CD4-positive, alpha-beta T cell treated with Interferon gamma for 1 hour (primary cell): ENCODE data around the gene NR4A3.

Experiments used
- DNase-seq: peaks from one replicate; pipeline ENCODE4 v3.0.0-alpha.2; 2020

The NR4A3 gene

GRCh38 chr9:99885747-99886146 lies 64.1 kb downstream of the NR4A3 start:
- DNase-seq: no peak

GRCh38 chr9:99889120-99889519 lies 67.4 kb downstream of the NR4A3 start:
- DNase-seq: no peak

- DNase-seq: no peak
Measured at GRCh38 chr9:99894826-99895225, 73.1 kb downstream of the NR4A3 start.

- no peak for DNase-seq
Measured at GRCh38 chr9:99895510-99895909, 73.8 kb downstream of the NR4A3 start.

- no peak for DNase-seq
Measured at GRCh38 chr9:99896119-99896518, 74.4 kb downstream of the NR4A3 start.

GRCh38 chr9:99903393-99903792 lies 81.7 kb downstream of the NR4A3 start:
- no peak for DNase-seq

- no peak for DNase-seq
Measured at GRCh38 chr9:99905833-99906402, 84.2 kb downstream of the NR4A3 start.

- DNase-seq: peak; percentile 80
Measured at GRCh38 chr9:99906403-99907207, 84.9 kb downstream of the NR4A3 start, which contains the start of gene STX17. Gene STX17, plus strand, starts transcription at chr9:99906654. Its CDS starts 8,586 bp downstream, at chr9:99915240.

GRCh38 chr9:99907208-99907532 lies 85.5 kb downstream of the NR4A3 start:
- DNase-seq: no peak

GRCh38 chr9:99911600-99911999 lies 89.9 kb downstream of the NR4A3 start:
- DNase-seq: no peak
